T follicular helper cell (primary cell): ENCODE data around the gene MRC2.

Experiments used
- DNase-seq: peaks from one replicate; pipeline ENCODE4 v3.0.0-alpha.2; 2020; ENCODE audit warnings: low read depth

The MRC2 gene

DNA sequence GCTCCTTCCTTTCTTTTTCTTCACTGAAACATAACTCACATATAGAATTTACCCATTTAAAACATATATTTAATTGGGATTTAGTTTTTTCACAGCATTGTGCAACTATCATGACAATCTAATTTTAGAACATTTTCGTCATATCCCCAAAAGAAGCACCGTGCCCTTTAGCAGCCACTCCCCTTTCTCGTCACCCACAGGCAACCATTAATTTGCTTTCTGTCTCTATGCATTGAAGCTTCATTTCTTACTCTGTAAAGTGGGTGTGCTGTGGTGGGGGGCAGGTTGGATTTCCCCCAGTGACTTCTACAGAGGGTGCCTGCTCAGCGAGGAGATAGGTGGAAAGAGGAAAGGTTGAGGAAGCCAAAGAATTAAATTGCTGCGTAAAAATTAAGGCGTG, 35.8 kb downstream of the MRC2 start:
- no peak for DNase-seq

DNA sequence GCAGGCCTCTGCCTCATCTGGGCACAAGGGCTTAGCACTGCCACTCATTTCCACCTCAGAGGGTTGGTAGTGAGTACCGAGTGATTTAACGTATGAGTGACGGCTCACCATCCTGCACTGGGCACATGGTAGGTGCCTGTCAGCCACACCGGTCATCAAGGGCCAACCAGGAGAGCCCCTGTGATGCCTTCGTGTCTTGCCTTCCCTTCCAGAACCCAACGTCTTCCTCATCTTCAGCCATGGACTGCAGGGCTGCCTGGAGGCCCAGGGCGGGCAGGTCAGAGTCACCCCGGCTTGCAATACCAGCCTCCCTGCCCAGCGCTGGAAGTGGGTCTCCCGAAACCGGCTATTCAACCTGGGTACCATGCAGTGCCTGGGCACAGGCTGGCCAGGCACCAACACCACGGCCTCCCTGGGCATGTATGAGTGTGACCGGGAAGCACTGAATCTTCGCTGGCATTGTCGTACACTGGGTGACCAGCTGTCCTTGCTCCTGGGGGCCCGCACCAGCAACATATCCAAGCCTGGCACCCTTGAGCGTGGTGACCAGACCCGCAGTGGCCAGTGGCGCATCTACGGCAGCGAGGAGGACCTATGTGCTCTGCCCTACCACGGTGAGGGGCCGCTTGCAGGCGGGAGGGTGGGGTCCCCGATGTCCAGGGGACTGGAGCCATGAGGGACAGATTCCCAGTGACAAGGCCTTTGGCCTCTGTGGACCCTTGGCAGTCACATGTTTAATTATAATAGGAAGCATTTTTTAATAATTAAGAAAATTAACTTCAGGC, 37.1 kb downstream of the MRC2 start:
- no peak for DNase-seq

DNA sequence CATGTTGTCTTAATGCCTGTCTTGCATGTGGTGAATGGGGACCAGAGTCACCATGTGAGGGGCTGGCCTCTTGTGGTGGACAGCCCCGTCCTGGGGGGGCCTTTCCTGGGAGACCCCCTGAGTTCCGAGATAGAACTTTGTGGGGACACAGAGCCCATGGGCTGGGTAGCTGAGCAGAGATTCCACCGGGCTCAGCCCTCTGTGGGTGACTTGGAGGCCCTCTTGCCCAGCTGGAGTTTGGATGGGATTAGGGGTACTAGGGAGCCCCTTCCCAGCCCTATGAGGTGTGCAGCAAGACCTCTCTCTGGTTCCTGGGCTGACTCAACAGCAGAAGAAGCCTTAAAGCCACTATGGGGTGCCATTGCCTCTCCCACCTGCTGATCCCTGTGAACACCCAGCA, 38.1 kb downstream of the MRC2 start:
- no peak for DNase-seq

DNA sequence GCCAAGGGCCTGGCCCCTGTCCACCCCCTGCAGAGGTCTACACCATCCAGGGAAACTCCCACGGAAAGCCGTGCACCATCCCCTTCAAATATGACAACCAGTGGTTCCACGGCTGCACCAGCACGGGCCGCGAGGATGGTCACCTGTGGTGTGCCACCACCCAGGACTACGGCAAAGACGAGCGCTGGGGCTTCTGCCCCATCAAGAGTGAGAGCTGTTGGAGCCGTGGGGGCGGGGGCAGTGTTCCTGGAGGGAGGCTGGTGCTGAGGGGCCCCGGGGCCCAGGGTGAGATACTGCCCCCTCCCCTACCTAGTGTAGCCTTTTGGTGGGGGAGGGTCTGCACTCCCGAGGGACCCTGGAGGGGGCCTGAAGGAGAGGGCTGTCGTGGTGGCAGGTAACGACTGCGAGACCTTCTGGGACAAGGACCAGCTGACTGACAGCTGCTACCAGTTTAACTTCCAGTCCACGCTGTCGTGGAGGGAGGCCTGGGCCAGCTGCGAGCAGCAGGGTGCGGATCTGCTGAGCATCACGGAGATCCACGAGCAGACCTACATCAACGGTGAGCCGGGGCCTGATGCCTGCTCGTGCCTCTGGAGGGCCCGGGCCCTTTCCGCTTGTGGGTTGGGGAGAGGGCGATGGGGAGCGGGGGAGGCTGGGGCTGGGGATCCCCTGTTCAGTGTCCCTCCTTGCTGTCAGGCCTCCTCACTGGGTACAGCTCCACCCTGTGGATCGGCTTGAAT, 38.8 kb downstream of the MRC2 start:
- no peak for DNase-seq

DNA sequence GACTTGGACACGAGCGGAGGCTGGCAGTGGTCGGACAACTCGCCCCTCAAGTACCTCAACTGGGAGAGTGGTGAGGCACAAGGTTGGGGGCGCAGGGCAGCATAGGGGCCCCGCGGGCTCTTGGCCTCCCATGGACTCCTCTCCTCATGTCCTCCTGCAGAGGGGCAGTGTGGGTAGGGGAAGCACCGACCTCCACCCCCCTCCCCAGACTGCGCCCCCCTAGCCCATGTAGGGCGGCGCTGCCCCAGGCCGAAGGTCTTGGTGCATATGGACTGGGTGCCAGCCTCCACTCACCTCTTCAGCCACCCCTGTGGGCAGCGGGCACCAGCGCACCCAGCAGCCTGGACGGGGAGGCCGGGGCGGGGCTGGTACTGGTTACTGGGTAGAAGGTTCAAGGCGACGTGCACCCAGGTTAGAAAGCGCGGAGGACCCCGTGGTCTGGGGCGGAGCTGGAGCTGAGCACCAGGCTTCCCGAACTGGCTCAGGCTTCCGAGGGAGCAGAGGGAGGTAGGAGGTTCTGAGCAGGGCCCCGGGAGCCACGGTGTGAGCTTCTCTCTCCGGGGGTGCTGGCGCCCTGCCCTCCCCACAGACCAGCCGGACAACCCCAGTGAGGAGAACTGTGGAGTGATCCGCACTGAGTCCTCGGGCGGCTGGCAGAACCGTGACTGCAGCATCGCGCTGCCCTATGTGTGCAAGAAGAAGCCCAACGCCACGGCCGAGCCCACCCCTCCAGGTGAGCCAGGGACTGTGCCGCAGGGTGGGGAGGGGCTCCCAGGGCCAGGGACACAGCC, 39.5 kb downstream of the MRC2 start:
- no peak for DNase-seq

DNA sequence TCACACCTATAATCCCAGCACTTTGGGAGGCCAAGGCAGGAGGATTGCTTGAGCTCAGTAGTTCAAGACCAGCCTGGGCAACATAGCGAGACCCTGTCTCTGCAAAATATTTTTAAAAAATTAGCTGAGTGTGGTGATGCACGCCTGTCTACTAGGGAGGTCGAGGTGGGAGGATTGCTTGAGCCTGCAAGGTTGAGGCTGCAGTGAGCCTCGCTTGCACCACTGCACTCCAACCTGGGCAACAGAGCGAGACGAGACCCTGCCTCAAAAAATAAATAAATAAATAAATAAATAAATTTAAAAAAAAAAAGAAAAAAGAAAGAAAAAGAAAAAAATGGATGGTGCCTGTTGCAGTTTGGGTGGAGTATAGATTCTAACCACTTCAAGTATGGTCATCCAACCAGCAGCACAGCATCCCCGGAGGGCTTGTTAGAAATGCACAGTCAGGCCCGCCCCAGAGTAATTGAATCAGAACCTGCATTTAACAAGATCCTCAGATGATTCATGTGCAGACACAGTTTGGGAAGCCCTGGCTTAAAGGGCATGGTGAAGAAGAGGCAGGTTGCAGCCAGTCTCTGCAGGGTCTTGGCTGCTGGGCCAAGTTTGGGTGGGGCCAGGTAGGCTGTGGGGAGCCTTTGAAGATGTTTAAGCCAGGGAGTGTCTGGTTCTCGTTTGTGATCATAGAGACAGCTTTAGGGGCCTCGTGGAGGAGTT, 40.8 kb downstream of the MRC2 start:
- DNase-seq = no peak

DNA sequence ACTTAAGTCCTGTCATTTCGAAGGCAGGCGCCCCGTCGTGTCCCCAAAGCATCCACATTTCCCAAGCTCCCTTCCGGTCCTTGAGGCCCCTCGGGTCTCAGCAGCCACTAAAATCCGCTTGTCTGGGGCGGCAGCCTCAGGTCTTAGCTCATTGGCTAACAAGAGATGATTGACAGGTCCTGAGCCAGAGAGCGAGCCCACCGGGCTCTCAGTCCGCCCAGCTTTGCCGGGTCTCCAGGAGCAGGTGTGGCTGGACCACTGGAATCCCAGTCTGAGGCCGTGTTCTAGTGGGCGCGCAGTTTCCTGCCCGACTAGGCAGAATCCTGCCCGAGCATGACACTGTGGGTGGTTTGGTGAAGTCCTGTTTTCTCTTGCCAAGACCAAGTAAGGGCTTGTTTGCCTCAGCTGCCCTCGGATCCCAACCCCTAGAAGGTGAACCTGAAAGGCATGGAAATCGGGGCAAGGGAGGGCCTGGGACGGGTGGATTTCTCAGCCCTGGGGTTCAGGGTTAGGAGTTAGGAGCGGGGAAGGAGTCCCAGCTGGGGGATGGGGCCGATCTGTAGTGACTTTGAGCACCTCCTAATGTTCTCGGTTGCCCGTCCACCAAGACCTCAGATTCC, 42.8 kb downstream of the MRC2 start:
- DNase-seq = no peak

DNA sequence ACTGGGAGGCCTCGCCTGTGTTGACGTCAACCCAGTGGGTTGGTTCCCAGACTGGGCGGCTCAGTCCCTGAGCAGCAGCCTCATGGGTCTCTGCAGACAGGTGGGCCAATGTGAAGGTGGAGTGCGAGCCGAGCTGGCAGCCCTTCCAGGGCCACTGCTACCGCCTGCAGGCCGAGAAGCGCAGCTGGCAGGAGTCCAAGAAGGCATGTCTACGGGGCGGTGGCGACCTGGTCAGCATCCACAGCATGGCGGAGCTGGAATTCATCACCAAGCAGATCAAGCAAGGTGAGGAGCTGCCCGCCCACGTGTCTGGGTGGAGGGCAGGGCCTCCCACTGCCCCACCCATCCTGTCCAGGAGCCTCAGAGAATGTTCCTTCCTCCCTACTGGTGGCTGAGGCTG, 44.1 kb downstream of the MRC2 start:
- no peak for DNase-seq

DNA sequence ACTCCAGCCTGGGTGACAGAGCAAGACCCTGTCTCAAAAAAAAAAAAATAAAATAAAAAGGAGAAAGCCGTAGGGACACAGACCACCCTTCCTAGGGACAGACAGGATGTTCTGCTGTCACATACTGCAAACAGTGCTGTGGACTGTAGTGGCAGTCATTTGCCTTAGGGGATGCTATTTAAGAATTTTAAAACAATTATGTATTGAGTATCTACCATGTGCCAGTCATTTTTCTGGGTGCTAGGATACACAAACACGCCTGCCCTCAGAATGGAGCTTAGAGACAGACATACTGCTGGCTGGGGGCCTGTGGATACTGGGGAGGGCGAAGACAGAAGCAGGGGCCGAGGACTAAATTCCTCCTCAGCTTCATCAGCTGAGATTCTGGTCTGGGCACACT, 45.5 kb downstream of the MRC2 start:
- no peak for DNase-seq

DNA sequence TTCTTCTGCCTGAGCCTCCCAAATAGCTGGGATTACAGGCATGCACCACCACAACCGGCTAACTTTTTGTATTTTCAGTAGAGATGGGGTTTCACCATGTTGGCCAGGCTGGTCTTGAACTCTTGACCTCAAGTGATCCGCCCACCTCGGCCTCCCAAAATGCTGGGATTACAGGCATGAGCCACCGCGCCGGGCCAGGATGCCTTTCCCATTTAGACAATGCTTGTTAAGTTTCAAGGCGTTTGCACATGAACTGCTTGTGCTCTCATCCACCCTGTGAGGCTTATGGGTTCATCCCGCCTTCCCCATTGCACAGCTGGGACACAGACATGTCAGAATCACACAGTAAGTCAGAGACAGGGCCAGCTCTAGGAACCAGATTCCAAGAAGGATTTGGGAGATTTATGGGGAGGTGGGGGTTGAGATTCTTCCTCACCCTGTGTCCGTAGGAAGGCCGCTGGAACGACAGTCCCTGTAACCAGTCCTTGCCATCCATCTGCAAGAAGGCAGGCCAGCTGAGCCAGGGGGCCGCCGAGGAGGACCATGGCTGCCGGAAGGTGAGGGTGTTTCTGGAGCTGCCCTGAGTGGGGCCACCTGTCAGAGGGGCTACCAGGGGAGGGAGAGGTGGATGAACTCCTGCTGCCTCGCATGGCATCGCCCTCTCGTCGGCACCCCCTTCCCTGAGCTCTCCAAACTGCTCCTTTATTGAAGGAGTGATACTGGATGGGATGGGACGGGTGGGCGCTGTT, 46.3 kb downstream of the MRC2 start:
- DNase-seq = no peak

DNA sequence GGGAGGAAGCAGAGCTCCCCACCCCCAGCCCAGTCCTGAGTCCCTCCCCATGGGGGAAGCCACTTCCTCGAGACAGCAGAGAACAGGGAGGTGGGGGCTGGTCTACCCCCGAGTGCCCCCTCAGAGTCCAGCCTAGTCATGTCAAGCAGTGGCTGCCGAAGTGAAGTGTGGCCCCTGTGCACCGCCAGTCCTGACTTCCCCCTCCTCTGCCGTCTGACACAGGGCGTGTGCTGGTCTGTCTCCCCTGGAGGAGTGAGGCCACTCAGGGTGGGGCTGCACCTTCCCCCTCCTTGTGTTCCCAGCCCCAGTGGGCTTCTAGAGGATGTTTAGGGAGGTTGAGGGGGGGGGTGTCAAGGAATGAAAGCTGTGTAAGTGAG, 46.9 kb downstream of the MRC2 start:
- DNase-seq = no peak

DNA sequence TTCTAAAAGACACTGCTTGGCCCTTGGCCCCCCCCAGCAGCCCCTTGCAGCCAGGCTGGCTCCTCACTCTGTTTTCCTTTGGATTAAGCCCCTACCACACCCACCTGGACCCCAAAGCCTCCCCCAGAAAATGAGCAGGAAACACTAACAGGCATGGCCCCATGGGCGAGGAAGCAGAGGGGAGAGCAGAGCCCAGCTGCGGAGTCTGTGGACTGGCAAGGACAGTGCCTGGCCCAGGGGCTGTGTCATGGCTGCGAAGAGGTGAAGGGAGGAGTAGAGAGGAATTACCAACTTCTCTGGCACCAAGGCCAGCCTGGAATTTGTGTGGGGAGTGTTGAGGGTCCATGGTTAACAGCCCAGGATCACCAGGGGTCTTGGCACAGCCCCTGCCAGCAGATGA, 47.4 kb downstream of the MRC2 start:
- no peak for DNase-seq

DNA sequence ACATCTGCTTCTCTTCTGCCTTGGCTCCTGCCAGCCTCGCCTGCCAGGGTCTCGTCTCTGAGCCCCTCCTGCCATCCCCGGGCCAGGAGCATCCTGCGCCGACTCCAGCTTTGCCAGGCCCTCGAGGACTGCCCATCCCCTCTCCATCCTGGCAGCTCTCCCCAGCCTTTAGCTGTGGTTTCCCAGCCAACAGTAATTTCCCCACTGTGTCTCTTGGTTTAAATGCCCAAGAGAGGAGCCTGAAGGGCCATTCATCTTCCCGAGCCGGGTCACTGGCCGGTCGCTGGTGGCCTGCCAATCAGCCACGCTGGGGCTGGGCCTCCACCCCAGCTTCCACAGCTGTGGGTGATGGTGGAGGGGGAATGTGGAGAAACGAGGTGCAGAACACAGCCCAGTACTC, 47.8 kb downstream of the MRC2 start:
- DNase-seq = no peak

DNA sequence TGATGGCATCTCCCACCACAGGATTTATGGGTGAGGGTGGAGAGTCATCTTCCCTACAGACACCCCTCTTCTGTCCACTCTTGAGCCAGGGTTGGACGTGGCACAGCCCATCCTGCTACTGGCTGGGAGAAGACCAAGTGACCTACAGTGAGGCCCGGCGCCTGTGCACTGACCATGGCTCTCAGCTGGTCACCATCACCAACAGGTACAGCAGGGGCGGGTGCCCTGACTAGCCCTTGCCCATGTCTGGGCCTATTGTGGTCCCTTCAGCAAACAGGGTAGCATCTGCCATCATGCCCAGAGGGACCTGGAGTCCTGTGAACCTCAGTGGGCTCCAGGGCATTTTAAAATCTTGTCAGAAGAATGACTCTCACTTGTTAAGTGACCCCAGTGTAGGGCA, 48.2 kb downstream of the MRC2 start:
- DNase-seq = no peak

DNA sequence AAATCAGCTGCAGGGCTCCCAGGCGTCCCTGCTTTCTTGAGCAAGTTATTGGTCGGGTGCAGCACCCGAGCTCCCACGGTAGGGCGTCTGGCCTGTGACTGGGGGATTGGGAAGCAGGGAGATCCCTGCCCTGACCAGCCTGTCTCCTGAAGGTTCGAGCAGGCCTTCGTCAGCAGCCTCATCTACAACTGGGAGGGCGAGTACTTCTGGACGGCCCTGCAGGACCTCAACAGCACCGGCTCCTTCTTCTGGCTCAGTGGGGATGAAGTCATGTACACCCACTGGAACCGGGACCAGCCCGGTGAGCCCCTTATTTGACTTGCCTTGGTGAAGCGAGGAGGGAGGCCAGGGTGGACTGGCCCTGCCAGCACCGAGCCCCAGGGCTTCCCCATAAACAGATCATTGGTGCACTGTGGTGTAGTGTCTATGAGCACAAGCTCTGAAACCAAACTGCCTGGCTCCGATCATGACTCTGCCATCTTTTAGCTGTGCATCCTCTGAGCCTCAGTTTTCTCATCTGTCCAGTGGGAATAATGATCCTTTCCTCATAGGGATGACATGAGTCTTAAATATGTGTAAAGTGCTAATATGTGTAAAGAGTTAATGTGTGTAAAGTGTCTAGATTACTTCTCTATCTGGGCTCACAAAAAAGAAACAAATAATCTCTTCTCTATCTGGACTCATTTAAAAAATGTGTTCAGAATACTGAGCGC, 48.9 kb downstream of the MRC2 start:
- DNase-seq = no peak

DNA sequence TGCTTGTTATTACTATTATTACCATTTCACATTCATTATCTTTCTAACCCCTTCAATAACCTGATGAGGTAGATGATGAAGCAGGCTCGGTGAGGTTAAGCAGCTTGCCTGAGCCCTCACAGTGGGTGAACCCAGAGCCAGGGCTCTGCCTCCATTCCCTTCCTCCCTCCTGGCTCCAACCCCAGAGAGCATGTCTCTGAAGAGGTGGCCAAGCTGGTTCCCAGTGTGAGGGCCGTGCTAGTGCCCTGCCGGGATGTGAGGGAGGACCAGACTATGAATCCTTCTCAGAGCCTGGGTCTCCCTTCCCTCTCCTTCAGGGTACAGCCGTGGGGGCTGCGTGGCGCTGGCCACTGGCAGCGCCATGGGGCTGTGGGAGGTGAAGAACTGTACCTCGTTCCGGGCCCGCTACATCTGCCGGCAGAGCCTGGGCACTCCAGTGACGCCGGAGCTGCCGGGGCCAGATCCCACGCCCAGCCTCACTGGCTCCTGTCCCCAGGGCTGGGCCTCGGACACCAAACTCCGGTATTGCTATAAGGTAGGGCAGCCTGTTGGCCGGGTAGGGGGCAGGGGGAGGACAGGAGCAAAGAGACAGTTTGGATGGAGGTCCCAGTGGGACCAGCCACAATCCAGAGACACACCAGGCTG, 49.6 kb downstream of the MRC2 start:
- DNase-seq = no peak

DNA sequence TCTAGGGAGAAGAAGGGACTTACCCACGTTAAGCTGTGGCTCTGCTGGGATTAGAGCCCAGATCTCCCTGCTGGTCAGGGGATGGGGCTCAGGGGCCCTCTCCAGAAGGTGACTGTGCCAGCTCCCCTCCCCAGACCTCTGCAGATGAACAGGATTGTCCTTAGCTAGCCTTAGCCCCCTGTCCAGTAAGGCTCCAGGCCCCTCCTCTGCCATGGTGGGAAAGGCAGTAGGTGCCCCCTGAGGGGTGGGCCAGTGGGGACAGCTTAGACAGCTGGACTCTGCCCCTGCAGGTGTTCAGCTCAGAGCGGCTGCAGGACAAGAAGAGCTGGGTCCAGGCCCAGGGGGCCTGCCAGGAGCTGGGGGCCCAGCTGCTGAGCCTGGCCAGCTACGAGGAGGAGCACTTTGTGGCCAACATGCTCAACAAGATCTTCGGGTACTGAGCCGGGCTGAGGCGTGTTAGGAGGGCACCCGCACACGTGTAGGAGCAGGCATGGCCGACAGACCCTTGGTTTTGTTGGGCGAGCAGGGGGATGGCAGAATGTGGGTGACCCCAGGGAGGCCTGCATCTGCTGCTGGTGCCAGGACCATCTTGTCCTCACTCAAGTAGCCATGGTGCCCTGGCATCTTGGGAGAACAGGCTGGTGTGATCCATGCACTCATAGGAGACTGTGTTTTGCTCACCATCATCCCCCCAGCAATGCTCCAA, 50.9 kb downstream of the MRC2 start:
- no peak for DNase-seq

DNA sequence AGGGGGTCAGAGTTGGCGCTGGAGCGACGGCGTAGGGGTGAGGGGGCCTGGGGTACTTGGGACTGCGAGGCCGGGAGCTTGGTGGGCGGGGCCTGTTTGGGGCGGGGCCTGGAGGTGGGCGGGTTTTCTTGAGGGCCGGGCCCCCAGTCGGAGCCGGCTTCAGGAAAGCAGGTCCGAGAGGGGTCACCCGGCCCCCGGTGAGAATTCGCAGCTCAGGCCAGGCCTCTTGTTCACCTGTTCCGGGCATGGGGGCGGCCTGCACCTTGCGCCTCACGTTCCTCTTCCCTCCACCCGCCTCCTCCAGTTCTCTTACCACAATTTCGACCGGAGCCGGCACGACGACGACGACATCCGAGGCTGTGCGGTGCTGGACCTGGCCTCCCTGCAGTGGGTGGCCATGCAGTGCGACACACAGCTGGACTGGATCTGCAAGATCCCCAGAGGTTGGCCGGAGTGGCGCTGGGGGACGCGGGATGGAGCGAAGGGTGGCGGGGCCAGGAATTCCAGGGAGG, 52.5 kb downstream of the MRC2 start:
- no peak for DNase-seq

DNA sequence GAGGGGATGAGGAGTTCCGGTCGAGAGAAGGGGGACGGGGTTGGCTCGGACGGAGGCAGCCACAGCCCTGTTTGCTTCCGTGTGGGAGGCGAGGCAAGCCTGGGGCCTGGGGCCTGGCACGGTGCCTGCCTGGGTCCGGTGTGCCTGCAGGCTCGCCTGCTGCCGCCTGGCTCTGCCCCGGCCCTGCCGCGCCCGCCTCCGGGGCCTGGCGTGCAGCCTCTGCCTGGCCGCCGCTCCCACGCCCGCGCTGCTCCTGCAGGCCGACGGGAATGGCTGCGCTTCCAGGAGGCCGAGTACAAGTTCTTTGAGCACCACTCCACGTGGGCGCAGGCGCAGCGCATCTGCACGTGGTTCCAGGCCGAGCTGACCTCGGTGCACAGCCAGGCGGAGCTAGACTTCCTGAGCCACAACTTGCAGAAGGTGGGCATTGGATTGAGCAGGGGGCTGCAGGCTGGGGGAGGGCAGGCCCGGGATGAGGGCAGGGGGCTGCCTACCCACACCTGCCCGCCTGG, 53.1 kb downstream of the MRC2 start:
- no peak for DNase-seq
